Measurements from ENCODE around the gene SLC49A4. TPM values are rescaled to one million over a fixed set of nuclear protein-coding genes. Genes with fewer than 3 reads are reported as not detected.

Gene SLC49A4
- total RNA-seq, 1 donor from 2014 or later = 14.5 TPM

DNA sequence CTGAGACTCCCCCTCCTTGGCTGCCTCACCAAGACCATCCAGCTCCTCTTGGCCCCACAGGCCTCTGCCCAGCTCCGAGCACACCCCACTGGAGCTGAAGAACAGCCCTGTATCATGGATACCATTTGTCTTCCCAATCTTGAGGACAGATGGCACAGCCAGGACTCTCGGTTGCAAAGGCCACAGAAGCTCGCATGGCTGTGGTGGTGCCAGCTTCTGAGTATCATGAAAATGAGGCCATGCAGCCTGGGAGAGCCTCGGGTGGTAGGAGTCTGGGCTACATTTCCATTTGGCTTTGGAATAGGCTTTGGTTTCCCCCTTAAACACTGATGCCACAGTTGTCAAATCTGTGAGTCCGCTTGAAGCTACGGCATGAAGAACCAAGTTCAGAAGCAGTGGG lies 126.1 kb downstream of the SLC49A4 start:
- no peak overlapping the region for H3K4me3 ChIP-seq
- H3K27me3 ChIP-seq (ENCODE audit: low read depth) = peaks cover 25% of the 10 kb centered on the region
- no peaks in the 10 kb centered on the region for H3K36me3 ChIP-seq
- H3K4me1 ChIP-seq = no peaks in the 10 kb centered on the region
- no peak for DNase-seq
- no peaks in the 10 kb centered on the region for H3K9me3 ChIP-seq (replicated peaks)
- TF ChIP-seq, protein P1, sequence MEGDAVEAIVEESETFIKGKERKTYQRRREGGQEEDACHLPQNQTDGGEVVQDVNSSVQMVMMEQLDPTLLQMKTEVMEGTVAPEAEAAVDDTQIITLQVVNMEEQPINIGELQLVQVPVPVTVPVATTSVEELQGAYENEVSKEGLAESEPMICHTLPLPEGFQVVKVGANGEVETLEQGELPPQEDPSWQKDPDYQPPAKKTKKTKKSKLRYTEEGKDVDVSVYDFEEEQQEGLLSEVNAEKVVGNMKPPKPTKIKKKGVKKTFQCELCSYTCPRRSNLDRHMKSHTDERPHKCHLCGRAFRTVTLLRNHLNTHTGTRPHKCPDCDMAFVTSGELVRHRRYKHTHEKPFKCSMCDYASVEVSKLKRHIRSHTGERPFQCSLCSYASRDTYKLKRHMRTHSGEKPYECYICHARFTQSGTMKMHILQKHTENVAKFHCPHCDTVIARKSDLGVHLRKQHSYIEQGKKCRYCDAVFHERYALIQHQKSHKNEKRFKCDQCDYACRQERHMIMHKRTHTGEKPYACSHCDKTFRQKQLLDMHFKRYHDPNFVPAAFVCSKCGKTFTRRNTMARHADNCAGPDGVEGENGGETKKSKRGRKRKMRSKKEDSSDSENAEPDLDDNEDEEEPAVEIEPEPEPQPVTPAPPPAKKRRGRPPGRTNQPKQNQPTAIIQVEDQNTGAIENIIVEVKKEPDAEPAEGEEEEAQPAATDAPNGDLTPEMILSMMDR (IDR thresholded peaks at IDR 0.05; ENCODE audit: borderline replicate concordance) = no peak
- H3K27ac ChIP-seq (replicated peaks) = no peak overlapping the region
- intact Hi-C loops (cut with micrococcal nuclease) = no loop called here

DNA sequence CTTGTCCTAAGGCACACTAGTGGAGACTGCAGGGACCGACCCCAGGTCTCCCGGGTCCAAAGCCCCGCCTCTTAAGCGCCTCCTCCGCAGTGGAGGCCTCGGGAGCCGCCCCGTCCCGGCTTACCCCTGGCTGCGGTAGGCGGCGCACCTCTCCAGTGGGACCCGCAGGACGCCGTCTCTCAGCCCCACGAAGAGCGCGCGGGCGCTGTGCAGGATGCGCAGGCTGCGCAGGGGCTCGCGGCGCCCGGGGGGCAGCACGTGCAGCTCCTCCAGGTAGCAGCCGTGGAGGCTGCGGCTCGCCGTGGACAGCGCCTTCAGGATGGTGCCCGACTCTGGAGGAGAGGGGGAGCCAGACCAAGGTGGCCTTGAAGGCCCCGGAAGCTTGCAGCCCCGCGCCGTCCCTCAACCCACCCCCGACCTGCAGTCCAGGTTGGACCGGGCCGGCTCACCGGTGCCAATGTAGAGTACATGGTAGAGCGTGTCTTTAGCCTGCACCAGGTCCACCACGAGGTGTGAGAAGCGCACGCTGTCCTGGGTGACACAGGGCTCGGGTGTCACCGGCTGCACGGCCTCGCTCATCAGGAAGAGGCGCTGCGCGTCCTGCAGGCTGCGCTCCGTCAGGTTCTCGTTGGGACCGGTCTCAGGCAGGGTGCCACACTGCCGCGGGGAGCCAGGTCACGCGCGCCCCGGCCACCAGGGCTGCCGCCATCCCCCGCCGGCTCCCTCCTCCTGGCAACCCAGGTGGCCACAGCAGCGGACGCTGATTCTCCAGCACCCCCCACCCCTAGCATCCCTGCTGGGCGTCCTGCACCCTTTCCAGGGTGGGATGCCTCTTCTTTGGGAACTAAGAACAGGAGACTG lies 127.2 kb downstream of the SLC49A4 start:
- no peaks in the 10 kb centered on the region for H3K36me3 ChIP-seq
- intact Hi-C loops (cut with micrococcal nuclease) = no loop called here
- no peaks in the 10 kb centered on the region for H3K9me3 ChIP-seq (replicated peaks)
- TF ChIP-seq, protein P1 (IDR thresholded peaks at IDR 0.05; ENCODE audit: borderline replicate concordance) = no peak
- H3K4me3 ChIP-seq = no peak overlapping the region
- H3K4me1 ChIP-seq = no peaks in the 10 kb centered on the region
- peaks cover 25% of the 10 kb centered on the region for H3K27me3 ChIP-seq (ENCODE audit: low read depth)
- no peak overlapping the region for H3K27ac ChIP-seq (replicated peaks)
- no peak for DNase-seq

DNA sequence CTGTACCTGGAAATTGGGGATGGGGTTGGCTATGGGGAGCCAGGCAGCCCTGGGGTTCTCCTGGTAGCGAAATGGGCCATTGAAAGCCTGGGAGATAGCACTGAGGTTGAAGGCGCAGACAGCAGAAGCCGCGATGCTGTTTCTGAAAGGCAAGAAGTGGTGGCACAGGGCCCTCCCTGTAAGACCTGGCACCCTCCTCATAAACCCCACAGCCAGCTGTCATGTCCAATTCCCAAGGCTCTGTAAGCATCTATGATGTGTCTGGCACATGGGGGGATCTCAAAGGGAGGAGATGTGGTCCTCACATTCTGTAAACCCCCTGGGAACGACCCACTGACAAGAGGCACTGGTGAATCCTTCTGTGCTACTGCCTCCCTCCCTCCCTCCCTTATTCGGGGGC lies 128.7 kb downstream of the SLC49A4 start:
- DNase-seq = no peak
- Histone ChIP-seq H3K4me1 (no peaks in the 10 kb centered on the region), H3K36me3 (no peaks in the 10 kb centered on the region), H3K27ac (replicated peaks) (no peak overlapping the region), H3K27me3 (ENCODE audit: low read depth) (peaks cover 25% of the 10 kb centered on the region), H3K4me3 (no peak overlapping the region), H3K9me3 (replicated peaks) (no peaks in the 10 kb centered on the region)
- intact Hi-C loops (cut with micrococcal nuclease) = no loop called here
- TF ChIP-seq, protein P1 (IDR thresholded peaks at IDR 0.05; ENCODE audit: borderline replicate concordance) = no peak

DNA sequence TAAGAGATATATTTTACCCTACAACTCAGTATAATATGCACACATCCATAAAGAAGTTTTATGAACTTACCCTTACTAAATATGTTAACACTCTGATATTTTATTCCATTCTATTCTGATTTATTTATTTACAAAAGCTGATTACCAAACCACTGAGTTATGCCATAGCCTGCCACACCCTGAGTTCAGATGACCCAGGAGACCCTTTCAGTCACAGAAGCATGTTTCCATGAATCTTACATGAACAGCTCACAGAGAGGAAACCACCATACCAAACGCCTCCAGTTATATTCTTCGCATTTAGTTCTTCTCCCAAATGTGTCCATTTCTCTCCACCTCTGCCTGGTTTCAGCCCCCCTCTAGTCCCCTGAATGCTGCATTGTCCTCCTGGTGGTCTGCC lies 129.2 kb downstream of the SLC49A4 start:
- Histone ChIP-seq H3K27ac (replicated peaks) (no peak overlapping the region), H3K36me3 (no peaks in the 10 kb centered on the region), H3K9me3 (replicated peaks) (no peaks in the 10 kb centered on the region), H3K4me1 (no peaks in the 10 kb centered on the region), H3K27me3 (ENCODE audit: low read depth) (peaks cover 25% of the 10 kb centered on the region), H3K4me3 (no peak overlapping the region)
- DNase-seq = no peak
- intact Hi-C loops (cut with micrococcal nuclease) = no loop called here
- TF ChIP-seq, protein P1 (IDR thresholded peaks at IDR 0.05; ENCODE audit: borderline replicate concordance) = no peak

DNA sequence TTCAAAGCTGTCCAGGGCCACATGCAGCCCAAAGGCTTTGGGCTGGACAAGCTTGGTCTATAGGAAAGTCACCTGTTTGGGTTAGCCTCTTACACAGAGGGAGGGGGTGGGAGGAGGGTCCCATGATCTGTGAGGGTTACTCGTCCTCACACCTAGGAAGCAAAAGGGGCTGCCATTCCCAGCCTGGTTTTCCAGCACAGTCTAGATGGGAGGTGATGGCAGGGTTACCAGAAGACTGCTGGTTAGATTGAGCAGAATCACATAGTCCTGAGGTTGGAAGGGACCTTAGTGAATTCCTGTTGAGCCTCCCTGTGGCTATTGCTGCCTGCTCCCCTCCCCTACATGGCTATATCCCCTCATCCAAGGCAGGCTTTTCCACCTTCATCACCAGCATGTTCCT lies 130.9 kb downstream of the SLC49A4 start:
- peaks cover 8% of the 10 kb centered on the region for H3K4me1 ChIP-seq
- H3K36me3 ChIP-seq = no peaks in the 10 kb centered on the region
- no peak for DNase-seq
- H3K9me3 ChIP-seq (replicated peaks) = no peaks in the 10 kb centered on the region
- TF ChIP-seq, protein P1 (IDR thresholded peaks at IDR 0.05; ENCODE audit: borderline replicate concordance) = no peak
- intact Hi-C loops (cut with micrococcal nuclease) = no loop called here
- H3K27me3 ChIP-seq (ENCODE audit: low read depth) = peaks cover 25% of the 10 kb centered on the region
- H3K27ac ChIP-seq (replicated peaks) = no peak overlapping the region
- H3K4me3 ChIP-seq = no peak overlapping the region

Data from left ventricle myocardium inferior (tissue), 1 donor.